NT2/D1 (cell line): Measurements from ENCODE around the gene TMF1.
A peak's percentile ranks its signal among the peaks of the same experiment; 100 is the strongest.

Experiments
- DNase-seq: peaks from one replicate; pipeline ENCODE4 v3.0.0-alpha.2; 2011; ENCODE audit warnings: low read depth, low spot score
- H3K27me3 ChIP-seq: 2 replicates; pipeline ENCODE4 v1.6.0; 2011; ENCODE audit warnings: mild to moderate bottlenecking; ENCODE audit not compliant: insufficient read length, insufficient read depth
- H3K36me3 ChIP-seq: 2 replicates; pipeline ENCODE4 v1.6.1; 2011; ENCODE audit warnings: mild to moderate bottlenecking, low read length, mixed read lengths; ENCODE audit not compliant: insufficient read depth, insufficient read length
- H3K4me1 ChIP-seq: 2 replicates; pipeline ENCODE4 v1.5.1; 2011; ENCODE audit not compliant: insufficient read depth, insufficient read length
- H3K4me3 ChIP-seq: 2 replicates; pipeline ENCODE4 v1.5.1; 2011; ENCODE audit warnings: low read depth; ENCODE audit not compliant: insufficient read length
- H3K9ac ChIP-seq: 2 replicates; pipeline ENCODE4 v1.6.0; 2011; ENCODE audit warnings: low read depth; ENCODE audit not compliant: insufficient read length
- H3K9me3 ChIP-seq: 2 replicates; pipeline ENCODE4 v1.5.1; 2011; ENCODE audit warnings: mild to moderate bottlenecking, low read length; ENCODE audit not compliant: insufficient read depth
- SUZ12 ChIP-seq: IDR thresholded peaks from 2 replicates; pipeline ENCODE4 v1.6.1; 2011; ENCODE audit not compliant: insufficient read length, insufficient read depth; ENCODE audit errors: extremely low read depth
- YY1 ChIP-seq: IDR thresholded peaks from 2 replicates; pipeline ENCODE4 v1.6.1; 2011; ENCODE audit not compliant: insufficient read length, insufficient read depth
- ZNF274 ChIP-seq: IDR thresholded peaks from 2 replicates; pipeline ENCODE4 v1.6.1; 2011; ENCODE audit warnings: mild to moderate bottlenecking, low read depth, low read length

Gene TMF1

DNA sequence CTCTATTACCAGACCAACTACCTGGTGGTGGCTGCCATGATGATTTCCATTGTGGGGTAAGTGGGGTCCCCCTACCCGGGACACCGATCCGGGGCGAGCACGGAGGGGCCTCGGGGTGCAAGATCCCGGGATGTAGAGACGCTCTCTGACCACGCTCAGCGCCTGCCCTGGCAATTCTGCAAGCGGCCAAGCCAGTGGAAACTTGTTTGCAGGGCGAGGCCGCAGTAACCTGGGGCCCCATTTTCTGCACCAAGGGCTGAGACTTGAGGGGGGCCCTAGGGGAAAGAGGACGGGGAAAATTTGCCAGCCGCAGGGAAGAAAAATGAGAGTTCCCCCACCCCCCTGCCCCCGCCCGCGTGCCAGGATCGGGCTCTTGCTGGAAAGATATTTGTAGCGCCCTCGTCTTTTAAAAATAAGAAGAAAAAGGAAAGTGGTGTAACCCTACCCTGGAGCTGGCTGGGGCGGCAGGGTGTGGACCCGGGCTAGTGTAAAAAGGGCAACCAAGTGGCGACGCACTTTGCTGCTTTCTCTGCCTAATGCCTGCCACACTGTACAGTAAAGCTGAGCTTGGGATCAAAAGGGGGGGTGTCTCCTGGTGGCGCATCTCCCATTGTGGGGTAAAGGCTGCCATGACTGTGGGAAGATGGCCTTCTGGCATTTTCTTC, 33.2 kb upstream of the TMF1 start:
- Histone ChIP-seq H3K4me3 (peak overlapping the region; percentile 82), H3K9ac (peak overlapping the region; percentile 81), H3K9me3 (no peaks in the 10 kb centered on the region), H3K4me1 (no peaks in the 10 kb centered on the region), H3K27me3 (no peaks in the 10 kb centered on the region), H3K36me3 (peaks cover 5% of the 10 kb centered on the region)
- TF ChIP-seq YY1 (no peak), SUZ12 (no peak), ZNF274 (no peak)
- no peak for DNase-seq

- Histone ChIP-seq H3K36me3 (peaks cover 5% of the 10 kb centered on the region), H3K9me3 (no peaks in the 10 kb centered on the region), H3K4me3 (peak within 1 kb of the TSS; percentile 82), H3K4me1 (no peaks in the 10 kb centered on the region), H3K27me3 (no peaks in the 10 kb centered on the region), H3K9ac (peak within 1 kb of the TSS; percentile 81)
- DNase-seq, result peak; percentile 74
- no peak for TF ChIP-seq SUZ12
- no peak for TF ChIP-seq ZNF274
- TF ChIP-seq YY1, result peak; percentile 33
Observed at GRCh38 chr3:69084326-69085167, 32.4 kb upstream of the TMF1 start, which contains the start of gene ARL6IP5. ARL6IP5 (plus strand) TSS chr3:69084937; CDS start chr3:69085048, 111 bp downstream.

- no peak for DNase-seq
- Histone ChIP-seq H3K9ac (no peak overlapping the region), H3K4me3 (no peak overlapping the region)
Observed at GRCh38 chr3:69082805-69083204, 30.7 kb upstream of the TMF1 start.

DNA sequence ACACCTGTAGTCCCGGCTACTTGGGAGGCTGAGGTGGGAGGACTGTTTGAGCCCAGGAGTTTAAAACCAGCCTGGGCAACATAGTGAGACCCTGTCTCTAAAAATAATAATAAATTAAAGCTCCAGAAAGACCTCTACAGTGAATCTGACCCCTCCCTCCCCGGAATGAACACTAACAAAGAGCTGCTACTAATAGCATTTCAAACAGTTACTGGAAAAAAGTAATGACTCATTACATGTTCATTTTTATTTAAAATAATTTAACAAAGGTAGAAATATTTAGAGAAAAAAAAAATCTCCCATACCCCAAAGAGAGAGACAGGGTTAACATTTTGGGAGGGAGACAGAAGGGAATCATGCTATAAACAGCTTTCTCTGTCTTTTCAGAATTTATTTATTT, 30.2 kb upstream of the TMF1 start:
- TF ChIP-seq YY1, result no peak
- Histone ChIP-seq H3K4me3 (no peak overlapping the region), H3K9me3 (no peaks in the 10 kb centered on the region), H3K27me3 (no peaks in the 10 kb centered on the region), H3K36me3 (peaks cover 6% of the 10 kb centered on the region), H3K4me1 (no peaks in the 10 kb centered on the region), H3K9ac (no peak overlapping the region)
- DNase-seq, result no peak

More at GRCh38 chr3:69082805-69083204, 30.7 kb upstream of the TMF1 start:
- H3K4me1 ChIP-seq, result no peaks in the 10 kb centered on the region
- TF ChIP-seq SUZ12, result no peak
- peaks cover 6% of the 10 kb centered on the region for H3K36me3 ChIP-seq
- no peaks in the 10 kb centered on the region for H3K27me3 ChIP-seq
- no peaks in the 10 kb centered on the region for H3K9me3 ChIP-seq

DNA sequence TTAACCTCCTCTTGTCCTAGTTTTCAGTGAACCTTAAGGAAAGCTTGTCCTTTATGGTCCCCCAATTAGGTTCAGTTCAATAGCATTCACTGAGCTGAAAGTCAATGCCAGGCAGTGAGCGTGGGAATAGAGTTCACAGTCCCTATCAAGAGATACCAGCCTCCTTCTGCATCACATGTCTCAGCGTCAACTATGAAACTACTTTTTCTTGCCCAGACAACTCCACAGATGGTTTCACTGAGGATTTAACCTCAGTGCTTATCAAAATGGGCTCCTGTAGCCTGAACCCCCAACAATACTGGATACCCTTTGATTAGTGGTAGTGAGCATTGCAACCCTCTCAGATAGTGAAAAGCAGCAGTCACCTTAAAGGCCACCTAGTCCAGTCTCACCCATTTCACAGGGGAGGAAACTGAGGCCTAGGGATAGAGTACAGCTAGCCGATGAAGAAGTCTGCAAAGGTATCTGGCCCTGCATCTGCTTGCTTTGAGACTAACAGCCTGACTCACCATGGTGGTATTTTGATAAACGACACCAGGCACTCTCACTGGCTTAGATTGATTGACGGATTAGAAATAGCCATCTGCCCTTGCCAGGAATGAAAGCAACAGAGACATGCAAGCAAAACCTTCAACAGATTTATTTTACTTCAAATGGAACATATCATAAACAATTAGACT, 29.6 kb upstream of the TMF1 start:
- Histone ChIP-seq H3K4me3 (no peak overlapping the region), H3K9ac (no peak overlapping the region), H3K9me3 (no peaks in the 10 kb centered on the region), H3K36me3 (peaks cover 7% of the 10 kb centered on the region), H3K4me1 (no peaks in the 10 kb centered on the region), H3K27me3 (no peaks in the 10 kb centered on the region)
- TF ChIP-seq SUZ12 (no peak), YY1 (no peak), ZNF274 (no peak)
- DNase-seq, result no peak

DNA sequence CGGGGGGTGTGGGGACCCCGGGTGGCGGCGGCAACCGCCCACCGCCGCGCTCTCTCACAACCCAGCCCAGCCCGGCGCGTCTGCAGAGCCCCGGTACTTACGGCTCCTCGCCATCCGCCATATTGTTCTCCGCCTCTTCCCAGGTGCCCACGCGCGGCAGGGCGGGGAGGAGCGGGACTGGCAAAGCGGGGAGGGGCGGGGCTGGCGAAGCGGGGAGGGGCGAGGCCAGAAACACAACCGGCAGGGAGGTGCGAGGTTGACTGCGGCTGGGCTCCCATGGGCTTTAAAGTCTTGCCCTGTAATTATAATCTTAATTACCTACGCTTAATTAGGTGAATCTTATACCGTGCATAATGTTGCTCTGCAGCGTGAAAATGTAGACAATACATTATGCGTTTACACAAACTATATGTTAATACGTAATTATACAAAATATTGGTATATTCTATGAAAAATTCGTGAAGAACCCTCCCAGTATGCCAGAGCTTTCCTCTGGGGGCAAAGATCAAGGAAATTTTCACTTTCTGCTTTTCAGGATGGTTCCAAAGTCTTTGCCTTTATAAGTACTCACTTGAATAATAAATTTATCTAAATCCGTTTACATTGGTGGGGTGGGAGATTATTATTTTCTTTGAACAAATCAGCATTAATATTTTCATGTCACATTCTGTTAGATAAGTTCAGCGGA, 28.2 kb upstream of the TMF1 start, which contains the start of gene UBA3:
TSS of gene UBA3 (minus strand) at position 133 of the 688 bp plus-strand sequence. CDS start at position 121, 12 bp downstream.
- no peaks in the 10 kb centered on the region for H3K27me3 ChIP-seq
- peak within 1 kb of the TSS; percentile 94 for H3K9ac ChIP-seq
- H3K4me1 ChIP-seq, result no peaks in the 10 kb centered on the region
- TF ChIP-seq YY1 (peak; percentile 78), ZNF274 (no peak)
- peaks cover 17% of the 10 kb centered on the region for H3K36me3 ChIP-seq
- DNase-seq, result peak; percentile 85
- no peaks in the 10 kb centered on the region for H3K9me3 ChIP-seq
- H3K4me3 ChIP-seq, result peak within 1 kb of the TSS; percentile 76

- DNase-seq, result no peak
- Histone ChIP-seq H3K9ac (peak overlapping the region; percentile 94), H3K27me3 (no peaks in the 10 kb centered on the region), H3K4me1 (no peaks in the 10 kb centered on the region), H3K36me3 (peaks cover 26% of the 10 kb centered on the region), H3K4me3 (peak overlapping the region; percentile 76), H3K9me3 (no peaks in the 10 kb centered on the region)
- TF ChIP-seq SUZ12, result no peak
- no peak for TF ChIP-seq YY1
- no peak for TF ChIP-seq ZNF274
Observed at GRCh38 chr3:69079269-69080159, 27.4 kb upstream of the TMF1 start.
